Measurements from ENCODE around the gene CACNA1F.

Gene CACNA1F

GRCh38 chrX:49209434-49210251 is 23.5 kb downstream of the CACNA1F start:
- no peak for TF ChIP-seq CTCF (IDR thresholded peaks at IDR 0.05)
- intact Hi-C loops (cut with DNase I; ENCODE audit: low total_unique reads) = no loop called here
- Histone ChIP-seq H3K4me3 (no peak overlapping the region), H3K4me1 (no peaks in the 10 kb centered on the region), H3K27ac (no peak overlapping the region), H3K27me3 (no peaks in the 10 kb centered on the region), H3K9me3 (no peaks in the 10 kb centered on the region), H3K36me3 (no peaks in the 10 kb centered on the region)
- DNase-seq = no peak

- H3K4me1 ChIP-seq = no peaks in the 10 kb centered on the region
- no peaks in the 10 kb centered on the region for H3K27me3 ChIP-seq
- H3K27ac ChIP-seq = no peak overlapping the region
- TF ChIP-seq CTCF (IDR thresholded peaks at IDR 0.05) = no peak
- DNase-seq = no peak
- intact Hi-C loops (cut with DNase I; ENCODE audit: low total_unique reads) = no loop called here
- H3K9me3 ChIP-seq = no peaks in the 10 kb centered on the region
- no peak overlapping the region for H3K4me3 ChIP-seq
- no peaks in the 10 kb centered on the region for H3K36me3 ChIP-seq
These were observed 24.7 kb downstream of the CACNA1F start for GRCh38 chrX:49208399-49208798.

GRCh38 chrX:49206543-49206942 is 26.6 kb downstream of the CACNA1F start:
- no peaks in the 10 kb centered on the region for H3K36me3 ChIP-seq
- H3K27ac ChIP-seq = no peak overlapping the region
- no peaks in the 10 kb centered on the region for H3K9me3 ChIP-seq
- no peaks in the 10 kb centered on the region for H3K4me1 ChIP-seq
- intact Hi-C loops (cut with DNase I; ENCODE audit: low total_unique reads) = no loop called here
- TF ChIP-seq CTCF (IDR thresholded peaks at IDR 0.05) = no peak
- no peaks in the 10 kb centered on the region for H3K27me3 ChIP-seq
- no peak overlapping the region for H3K4me3 ChIP-seq
- no peak for DNase-seq

- Histone ChIP-seq H3K4me3 (no peak overlapping the region), H3K27me3 (no peaks in the 10 kb centered on the region), H3K9me3 (no peaks in the 10 kb centered on the region), H3K36me3 (no peaks in the 10 kb centered on the region), H3K27ac (no peak overlapping the region), H3K4me1 (peaks cover 0 to 6% (median 2%) of the 10 kb centered on the region in 4 donors)
- intact Hi-C loops (cut with DNase I; ENCODE audit: low total_unique reads) = no loop called here
- no peak for DNase-seq
- TF ChIP-seq CTCF (IDR thresholded peaks at IDR 0.05) = no peak
These were observed 27.7 kb downstream of the CACNA1F start for GRCh38 chrX:49205443-49205842.

GRCh38 chrX:49204709-49205108 is 28.4 kb downstream of the CACNA1F start:
- intact Hi-C loops (cut with DNase I; ENCODE audit: low total_unique reads) = no loop called here

More at GRCh38 chrX:49204709-49205108, 28.4 kb downstream of the CACNA1F start:
- Histone ChIP-seq H3K4me3 (no peak overlapping the region), H3K4me1 (peaks cover 0 to 9% (median 4%) of the 10 kb centered on the region in 4 donors), H3K9me3 (no peaks in the 10 kb centered on the region), H3K36me3 (no peaks in the 10 kb centered on the region), H3K27me3 (no peaks in the 10 kb centered on the region), H3K27ac (no peak overlapping the region)
- DNase-seq = no peak
- TF ChIP-seq CTCF (IDR thresholded peaks at IDR 0.05) = no peak
